Bronchial epithelial cell (primary cell): ENCODE results near the gene OR2H1. TPM values are rescaled to one million over a fixed set of nuclear protein-coding genes. Genes with fewer than 3 reads are reported as not detected.
A peak's percentile ranks its signal among the peaks of the same experiment; 100 is the strongest.

Source experiments
- DNase-seq: peaks from one replicate; pipeline ENCODE4 v3.0.0-alpha.2; 2010; ENCODE audit warnings: low read depth
- FAIRE-seq: peaks from 2 replicates; lab custom pipeline; 2011; peaks lifted over from hg19 to GRCh38; lab: Jason Lieb, UNC
- H3K27me3 ChIP-seq: 2 replicates; pipeline ENCODE4 v1.5.1; 2011; ENCODE audit warnings: low read length; ENCODE audit not compliant: control insufficient read depth, insufficient read depth
- H3K36me3 ChIP-seq: 2 replicates; pipeline ENCODE4 v1.5.1; 2011; ENCODE audit warnings: low read length; ENCODE audit not compliant: control insufficient read depth, insufficient read depth
- H3K4me3 ChIP-seq: 2 replicates; pipeline ENCODE4 v1.5.1; 2011; ENCODE audit warnings: mild to moderate bottlenecking, low read depth, low read length, control low read depth
- CTCF ChIP-seq: IDR thresholded peaks from 2 replicates; pipeline ENCODE4 v1.5.1; 2011; ENCODE audit warnings: mild to moderate bottlenecking, moderate library complexity, low read length, control low read depth, inconsistent platforms; ENCODE audit not compliant: insufficient read depth, severe bottlenecking
- total RNA-seq: library from RNA; depleted of rRNA; stranded (reverse); fragments of >200 nt; gene quantifications from 2 replicates; pipeline ENCODE4 v1.2.1, GENCODE V29; 2014

Gene OR2H1
- total RNA-seq, 1 donor from 2014 or later, result not detected

DNA sequence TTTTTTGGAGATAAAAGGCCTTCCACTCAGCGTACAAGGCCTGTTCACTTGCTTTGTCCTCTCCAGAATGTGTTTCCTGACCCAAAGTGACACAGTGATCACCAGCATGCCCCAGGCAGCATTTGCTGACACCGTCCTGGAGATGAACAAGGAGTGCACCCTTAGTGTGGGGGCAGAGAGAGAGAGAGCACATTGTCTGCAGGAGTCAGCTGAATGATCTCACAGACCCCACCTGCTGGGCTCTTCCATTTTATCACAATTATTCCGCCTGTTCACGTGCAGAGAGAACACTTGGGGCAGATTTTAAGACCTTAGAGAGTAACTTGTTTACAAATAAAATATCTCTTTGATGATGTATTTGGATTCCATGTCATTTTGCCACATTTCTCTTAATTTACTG is 53.2 kb downstream of the OR2H1 start:
- TF ChIP-seq CTCF, result no peak
- H3K4me3 ChIP-seq, result no peak overlapping the region
- FAIRE-seq, result no peak
- H3K27me3 ChIP-seq, result peaks cover 3% of the 10 kb centered on the region
- no peak for DNase-seq
- no peaks in the 10 kb centered on the region for H3K36me3 ChIP-seq

DNA sequence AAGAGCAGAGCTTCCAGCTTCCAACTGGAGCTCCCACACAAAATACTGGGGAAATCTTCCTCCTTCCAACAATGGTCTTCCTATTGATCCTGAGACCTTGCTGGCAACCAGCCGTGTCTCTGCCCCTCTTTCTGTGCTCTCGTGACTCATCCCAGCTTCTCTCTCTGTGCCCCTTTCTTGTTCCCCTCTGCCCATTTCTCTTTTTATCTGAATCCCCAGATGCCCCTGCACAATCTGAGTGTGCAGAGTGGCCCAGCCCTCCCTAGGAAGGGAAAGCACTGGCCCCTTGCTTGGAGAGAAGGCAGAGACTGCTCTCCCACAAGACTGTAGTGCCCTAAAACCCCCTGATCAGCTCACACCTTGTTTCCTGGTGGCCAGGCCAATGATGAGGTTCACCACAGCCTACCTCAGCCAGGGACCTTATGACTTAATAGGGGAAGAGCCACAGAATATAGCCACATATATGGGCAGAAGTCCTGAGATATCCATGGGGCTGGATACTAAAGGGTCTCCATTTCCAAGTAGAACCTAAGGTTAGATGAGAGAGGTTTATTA is 53.9 kb downstream of the OR2H1 start:
- DNase-seq (no peak), FAIRE-seq (peak; percentile 7)
- no peak for TF ChIP-seq CTCF
- H3K27me3 ChIP-seq, result peaks cover 3% of the 10 kb centered on the region
- H3K4me3 ChIP-seq, result no peak overlapping the region
- H3K36me3 ChIP-seq, result no peaks in the 10 kb centered on the region

Other genes with a start within 250 kb of the OR2H1 start
- gene OR14J1, start 155.5 kb upstream of the OR2H1 start, total RNA-seq, result not detected in 2 replicates
- gene OR5V1, start 88.3 kb upstream of the OR2H1 start, total RNA-seq, result not detected in 2 replicates
- not detected in 2 replicates for gene OR12D3, start 81.9 kb upstream of the OR2H1 start, total RNA-seq
- gene OR12D2, start 61.5 kb upstream of the OR2H1 start, total RNA-seq, result not detected in 2 replicates
- not detected in 2 replicates for gene OR12D1, start 42.2 kb upstream of the OR2H1 start, total RNA-seq
- gene OR10C1, start 17.8 kb upstream of the OR2H1 start, total RNA-seq, result not detected in 2 replicates
- not detected in 2 replicates for gene OR11A1, start 84 bp upstream of the OR2H1 start, total RNA-seq
- not detected in 2 replicates for gene MAS1L, start 30.8 kb downstream of the OR2H1 start, total RNA-seq
- not detected in 2 replicates for gene UBD, start 102.6 kb downstream of the OR2H1 start, total RNA-seq
- gene OR2H2, start 128.0 kb downstream of the OR2H1 start, total RNA-seq, result not detected in 2 replicates
- 6.3 and 11.1 TPM in 2 replicates for gene GABBR1, start 176.0 kb downstream of the OR2H1 start, total RNA-seq
- gene MOG, start 199.9 kb downstream of the OR2H1 start, total RNA-seq, result not detected in 2 replicates
- 0.90 and 1.6 TPM in 2 replicates for gene ZFP57, start 224.0 kb downstream of the OR2H1 start, total RNA-seq